Measurements from ENCODE around the gene OR52W1.
A peak's percentile ranks its signal among the peaks of the same experiment; 100 is the strongest.

Gene OR52W1

GRCh38 chr11:6196396-6196795 is 2.6 kb upstream of the OR52W1 start:
- no peaks in the 10 kb centered on the region for H4K20me1 ChIP-seq (ENCODE audit: insufficient read depth, low read length)
- no peaks in the 10 kb centered on the region for H3K9me3 ChIP-seq (ENCODE audit: insufficient read depth, low read length, severe bottlenecking)
- 0 out of 3 replicates have a peak, but pooled peaks have one; percentile 22 for ATAC-seq (ENCODE audit: insufficient read depth, low read depth)
- H3K4me3 ChIP-seq (ENCODE audit: low read depth in 1 of 2, low read length in 2 of 2) = no peak overlapping the region
- H3K9ac ChIP-seq (ENCODE audit: low read depth, low read length) = no peak overlapping the region
- no peaks in the 10 kb centered on the region for H3K4me1 ChIP-seq (ENCODE audit: insufficient read depth, low read length)
- no peaks in the 10 kb centered on the region for H3K27me3 ChIP-seq (ENCODE audit: insufficient read depth, low read length, poor library complexity)
- TF ChIP-seq CTCF (IDR thresholded peaks at IDR 0.05; ENCODE audit: borderline replicate concordance, extremely low read depth, low read length, poor library complexity, severe bottlenecking) (no peak), EZH2 (IDR thresholded peaks at IDR 0.05; ENCODE audit: borderline replicate concordance, low read depth, low read length, severe bottlenecking) (no peak)
- DNase-seq = no peak
- H3K79me2 ChIP-seq (ENCODE audit: insufficient read depth, low read length) = no peaks in the 10 kb centered on the region
- H3K27ac ChIP-seq (ENCODE audit: low read length) = no peak overlapping the region
- H2AFZ ChIP-seq (ENCODE audit: low read depth, low read length) = no peak overlapping the region
- H3K4me2 ChIP-seq (ENCODE audit: insufficient read depth, low read length) = no peak overlapping the region
- no peaks in the 10 kb centered on the region for H3K36me3 ChIP-seq (ENCODE audit: insufficient read depth, low read length)

DNA sequence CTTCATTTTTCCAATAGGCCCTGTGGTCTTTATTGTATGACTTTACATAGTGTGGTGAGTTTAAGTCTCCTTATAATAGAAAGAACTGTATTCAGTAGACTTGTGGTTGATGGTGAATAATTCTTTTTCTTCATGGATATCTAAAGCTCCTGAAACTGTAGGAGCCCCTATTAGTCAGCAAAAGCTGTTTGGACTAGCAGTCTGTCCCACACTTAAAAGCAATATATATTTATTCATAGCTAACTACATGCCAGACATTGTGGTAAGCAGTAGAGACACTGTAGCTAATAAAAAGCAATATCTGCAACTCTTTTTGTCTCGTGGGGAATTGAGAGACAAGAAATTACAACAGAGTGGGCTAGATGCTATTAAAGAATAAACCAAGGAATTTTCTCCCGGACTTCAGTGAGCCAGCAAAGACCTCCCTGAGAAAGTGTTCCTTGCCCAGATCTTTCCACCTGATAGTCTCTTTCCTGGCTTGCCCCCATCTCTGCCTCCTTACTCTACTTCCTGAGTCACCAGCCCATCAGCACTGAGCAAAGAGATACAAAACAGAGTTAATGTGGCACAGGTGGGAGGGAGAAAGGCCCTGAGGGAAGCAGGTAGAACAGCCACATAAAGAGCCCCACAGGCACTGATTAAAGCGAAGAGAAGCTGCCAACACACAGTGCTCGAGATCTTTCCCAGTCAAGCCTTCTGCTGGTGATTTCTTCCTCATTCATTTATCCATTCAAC is 1.4 kb upstream of the OR52W1 start:
- Histone ChIP-seq H3K4me3 (ENCODE audit: low read depth in 1 of 2, low read length in 2 of 2) (no peak overlapping the region), H3K36me3 (ENCODE audit: insufficient read depth, low read length) (no peaks in the 10 kb centered on the region), H3K79me2 (ENCODE audit: insufficient read depth, low read length) (no peaks in the 10 kb centered on the region), H3K4me1 (ENCODE audit: insufficient read depth, low read length) (no peaks in the 10 kb centered on the region), H3K27ac (ENCODE audit: low read length) (no peak overlapping the region), H4K20me1 (ENCODE audit: insufficient read depth, low read length) (no peaks in the 10 kb centered on the region), H3K9ac (ENCODE audit: low read depth, low read length) (no peak overlapping the region), H3K4me2 (ENCODE audit: insufficient read depth, low read length) (no peak overlapping the region), H2AFZ (ENCODE audit: low read depth, low read length) (no peak overlapping the region), H3K27me3 (ENCODE audit: insufficient read depth, low read length, poor library complexity) (no peaks in the 10 kb centered on the region), H3K9me3 (ENCODE audit: insufficient read depth, low read length, severe bottlenecking) (no peaks in the 10 kb centered on the region)
- ATAC-seq (ENCODE audit: insufficient read depth, low read depth) (no peak), DNase-seq (no peak)
- TF ChIP-seq EZH2 (IDR thresholded peaks at IDR 0.05; ENCODE audit: borderline replicate concordance, low read depth, low read length, severe bottlenecking) (no peak), CTCF (IDR thresholded peaks at IDR 0.05; ENCODE audit: borderline replicate concordance, extremely low read depth, low read length, poor library complexity, severe bottlenecking) (no peak)

GRCh38 chr11:6200975-6201374 is 2.0 kb downstream of the OR52W1 start:
- Histone ChIP-seq H3K9me3 (ENCODE audit: insufficient read depth, low read length, severe bottlenecking) (no peaks in the 10 kb centered on the region), H3K4me2 (ENCODE audit: insufficient read depth, low read length) (no peak overlapping the region), H2AFZ (ENCODE audit: low read depth, low read length) (no peak overlapping the region), H3K4me1 (ENCODE audit: insufficient read depth, low read length) (no peaks in the 10 kb centered on the region), H3K4me3 (ENCODE audit: low read depth in 1 of 2, low read length in 2 of 2) (no peak overlapping the region), H3K27ac (ENCODE audit: low read length) (no peak overlapping the region), H3K36me3 (ENCODE audit: insufficient read depth, low read length) (0 out of 2 replicates have a peak, but pooled peaks cover 5% of the 10 kb centered on the region), H4K20me1 (ENCODE audit: insufficient read depth, low read length) (no peaks in the 10 kb centered on the region), H3K9ac (ENCODE audit: low read depth, low read length) (no peak overlapping the region), H3K27me3 (ENCODE audit: insufficient read depth, low read length, poor library complexity) (no peaks in the 10 kb centered on the region), H3K79me2 (ENCODE audit: insufficient read depth, low read length) (no peaks in the 10 kb centered on the region)
- DNase-seq = no peak
- TF ChIP-seq CTCF (IDR thresholded peaks at IDR 0.05; ENCODE audit: borderline replicate concordance, extremely low read depth, low read length, poor library complexity, severe bottlenecking) = no peak
- TF ChIP-seq EZH2 (IDR thresholded peaks at IDR 0.05; ENCODE audit: borderline replicate concordance, low read depth, low read length, severe bottlenecking) = no peak
- ATAC-seq (ENCODE audit: insufficient read depth, low read depth) = no peak
